ENCODE results near the gene MRPL36. TPM values are rescaled to one million over a fixed set of nuclear protein-coding genes. Genes with fewer than 3 reads are reported as not detected.

MRPL36 gene
- total and polyA plus RNA-seq, 2 donors (not counting 1 experiment from before 2014, with no cell fraction given): 47.9 to 54.8 TPM

DNA sequence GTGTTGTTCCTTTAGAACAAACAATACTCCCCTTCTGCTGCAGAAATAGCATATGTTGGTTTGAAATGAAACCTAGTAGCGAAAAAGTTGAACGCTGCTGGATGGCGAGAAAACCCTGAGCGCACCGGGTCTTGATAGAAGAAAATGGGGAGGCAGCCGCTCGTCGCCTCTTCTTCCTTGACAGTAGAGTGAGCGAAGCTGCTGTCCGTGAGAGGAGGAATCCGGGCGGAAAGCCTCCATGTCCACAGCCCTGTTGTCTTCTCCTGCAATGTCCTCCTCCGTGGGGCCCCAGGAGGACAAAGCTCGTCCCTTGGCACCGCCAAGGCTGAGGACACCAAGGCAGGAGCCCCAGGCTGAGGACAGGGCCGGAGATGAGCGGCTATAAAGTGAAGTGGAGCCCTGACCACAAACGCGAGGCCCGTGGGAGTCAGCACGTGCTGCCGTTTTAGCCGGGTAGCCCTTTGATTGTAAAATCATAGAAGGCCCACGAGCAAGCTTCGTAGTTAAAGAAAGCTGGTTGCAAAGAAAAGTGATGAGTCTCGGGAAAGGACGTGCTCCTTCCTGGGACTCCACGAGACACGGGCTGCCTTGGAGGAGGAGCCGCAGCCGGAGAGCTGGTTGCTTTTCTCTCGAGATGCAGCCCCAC lies 35.6 kb downstream of the MRPL36 start:
- Histone ChIP-seq H2AFZ (ENCODE audit: low read length) (no peak overlapping the region), H3K27ac (ENCODE audit: insufficient read depth, low read length) (no peak overlapping the region), H3K36me3 (ENCODE audit: control insufficient read depth, insufficient read depth, low read length) (no peaks in the 10 kb centered on the region), H4K20me1 (ENCODE audit: control insufficient read depth, extremely low read depth, insufficient read depth, low read length) (no peaks in the 10 kb centered on the region), H3K4me2 (ENCODE audit: extremely low read depth, insufficient read depth, low read length) (no peak overlapping the region), H3K27me3 (ENCODE audit: control insufficient read depth, insufficient read depth, low read length) (no peaks in the 10 kb centered on the region), H3K9me3 (ENCODE audit: control insufficient read depth, insufficient read depth, low read depth, low read length) (no peaks in the 10 kb centered on the region), H3K4me3 (replicated peaks in 1 of 4; ENCODE audit: control extremely low read depth in 1 of 4, insufficient read depth in 1 of 4, low read depth in 3 of 4, low read length in 4 of 4) (no peak overlapping the region), H3K79me2 (ENCODE audit: control insufficient read depth, insufficient read depth, low read length) (no peaks in the 10 kb centered on the region), H3K4me1 (ENCODE audit: control insufficient read depth, extremely low read depth, insufficient read depth, low read length) (no peaks in the 10 kb centered on the region), H3K9ac (ENCODE audit: insufficient read depth, low read length) (no peak overlapping the region)
- TF ChIP-seq EZH2 (IDR thresholded peaks at IDR 0.05; ENCODE audit: low read length, missing control alignments): no peak
- TF ChIP-seq, protein P1, sequence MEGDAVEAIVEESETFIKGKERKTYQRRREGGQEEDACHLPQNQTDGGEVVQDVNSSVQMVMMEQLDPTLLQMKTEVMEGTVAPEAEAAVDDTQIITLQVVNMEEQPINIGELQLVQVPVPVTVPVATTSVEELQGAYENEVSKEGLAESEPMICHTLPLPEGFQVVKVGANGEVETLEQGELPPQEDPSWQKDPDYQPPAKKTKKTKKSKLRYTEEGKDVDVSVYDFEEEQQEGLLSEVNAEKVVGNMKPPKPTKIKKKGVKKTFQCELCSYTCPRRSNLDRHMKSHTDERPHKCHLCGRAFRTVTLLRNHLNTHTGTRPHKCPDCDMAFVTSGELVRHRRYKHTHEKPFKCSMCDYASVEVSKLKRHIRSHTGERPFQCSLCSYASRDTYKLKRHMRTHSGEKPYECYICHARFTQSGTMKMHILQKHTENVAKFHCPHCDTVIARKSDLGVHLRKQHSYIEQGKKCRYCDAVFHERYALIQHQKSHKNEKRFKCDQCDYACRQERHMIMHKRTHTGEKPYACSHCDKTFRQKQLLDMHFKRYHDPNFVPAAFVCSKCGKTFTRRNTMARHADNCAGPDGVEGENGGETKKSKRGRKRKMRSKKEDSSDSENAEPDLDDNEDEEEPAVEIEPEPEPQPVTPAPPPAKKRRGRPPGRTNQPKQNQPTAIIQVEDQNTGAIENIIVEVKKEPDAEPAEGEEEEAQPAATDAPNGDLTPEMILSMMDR (conservative IDR thresholded peaks at IDR 0.05 in 1 of 2, IDR thresholded peaks at IDR 0.05 in 1 of 2; ENCODE audit: low read depth in 1 of 2, low read length in 2 of 2): no peak
- DNase-seq (ENCODE audit: low read depth in 2 of 2): no peak

DNA sequence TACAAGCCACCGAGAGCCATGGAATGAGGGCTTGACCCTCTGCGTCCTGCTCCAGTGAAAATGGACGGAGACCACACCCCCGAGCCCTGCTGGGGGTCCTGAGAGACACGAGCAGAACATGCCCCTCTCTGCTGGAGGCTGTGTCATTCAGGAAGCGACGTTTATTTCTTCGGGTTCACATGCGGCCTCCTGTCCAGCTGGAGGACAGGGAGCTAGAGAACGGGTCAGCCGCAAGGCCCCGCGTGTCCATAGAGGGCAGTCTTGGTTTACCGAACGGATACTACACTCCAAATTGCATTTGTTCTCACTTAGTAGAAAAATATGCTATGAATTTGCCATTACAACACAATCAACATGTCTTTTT lies 36.1 kb downstream of the MRPL36 start:
- Histone ChIP-seq H3K27me3 (ENCODE audit: control insufficient read depth, insufficient read depth, low read length) (no peaks in the 10 kb centered on the region), H3K79me2 (ENCODE audit: control insufficient read depth, insufficient read depth, low read length) (no peaks in the 10 kb centered on the region), H3K36me3 (ENCODE audit: control insufficient read depth, insufficient read depth, low read length) (no peaks in the 10 kb centered on the region), H3K4me1 (ENCODE audit: control insufficient read depth, extremely low read depth, insufficient read depth, low read length) (no peaks in the 10 kb centered on the region), H2AFZ (ENCODE audit: low read length) (no peak overlapping the region), H3K27ac (ENCODE audit: insufficient read depth, low read length) (no peak overlapping the region), H3K4me3 (replicated peaks in 1 of 4; ENCODE audit: control extremely low read depth in 1 of 4, insufficient read depth in 1 of 4, low read depth in 3 of 4, low read length in 4 of 4) (no peak overlapping the region), H3K9me3 (ENCODE audit: control insufficient read depth, insufficient read depth, low read depth, low read length) (no peaks in the 10 kb centered on the region), H4K20me1 (ENCODE audit: control insufficient read depth, extremely low read depth, insufficient read depth, low read length) (no peaks in the 10 kb centered on the region), H3K9ac (ENCODE audit: insufficient read depth, low read length) (no peak overlapping the region), H3K4me2 (ENCODE audit: extremely low read depth, insufficient read depth, low read length) (no peak overlapping the region)
- peak; percentile 45 to 79 for DNase-seq (ENCODE audit: low read depth in 2 of 2)
- TF ChIP-seq, protein P1 (conservative IDR thresholded peaks at IDR 0.05 in 1 of 2, IDR thresholded peaks at IDR 0.05 in 1 of 2; ENCODE audit: low read depth in 1 of 2, low read length in 2 of 2): peak; percentile 91 to 94
- TF ChIP-seq EZH2 (IDR thresholded peaks at IDR 0.05; ENCODE audit: low read length, missing control alignments): peak; percentile 42

GRCh38 chr5:1762883-1763547 lies 36.6 kb downstream of the MRPL36 start:
- DNase-seq (ENCODE audit: low read depth in 2 of 2): peak in 1 of 2 donors; percentile 1
- H2AFZ ChIP-seq (ENCODE audit: low read length): no peak overlapping the region
- no peaks in the 10 kb centered on the region for H3K4me1 ChIP-seq (ENCODE audit: control insufficient read depth, extremely low read depth, insufficient read depth, low read length)
- no peaks in the 10 kb centered on the region for H3K9me3 ChIP-seq (ENCODE audit: control insufficient read depth, insufficient read depth, low read depth, low read length)
- H3K36me3 ChIP-seq (ENCODE audit: control insufficient read depth, insufficient read depth, low read length): no peaks in the 10 kb centered on the region
- H4K20me1 ChIP-seq (ENCODE audit: control insufficient read depth, extremely low read depth, insufficient read depth, low read length): no peaks in the 10 kb centered on the region
- TF ChIP-seq, protein P1 (conservative IDR thresholded peaks at IDR 0.05 in 1 of 2, IDR thresholded peaks at IDR 0.05 in 1 of 2; ENCODE audit: low read depth in 1 of 2, low read length in 2 of 2): no peak
- no peak for TF ChIP-seq EZH2 (IDR thresholded peaks at IDR 0.05; ENCODE audit: low read length, missing control alignments)
- no peak overlapping the region for H3K9ac ChIP-seq (ENCODE audit: insufficient read depth, low read length)
- no peak overlapping the region for H3K27ac ChIP-seq (ENCODE audit: insufficient read depth, low read length)
- no peaks in the 10 kb centered on the region for H3K79me2 ChIP-seq (ENCODE audit: control insufficient read depth, insufficient read depth, low read length)
- no peaks in the 10 kb centered on the region for H3K27me3 ChIP-seq (ENCODE audit: control insufficient read depth, insufficient read depth, low read length)
- no peak overlapping the region for H3K4me3 ChIP-seq (replicated peaks in 1 of 4; ENCODE audit: control extremely low read depth in 1 of 4, insufficient read depth in 1 of 4, low read depth in 3 of 4, low read length in 4 of 4)
- no peak overlapping the region for H3K4me2 ChIP-seq (ENCODE audit: extremely low read depth, insufficient read depth, low read length)
